HG03045 (cell line): ENCODE data around the gene SLC18B1.
"Not testable (repeated sequence)": the region's sequence is repeated elsewhere in the genome, so short reads cannot be mapped to it uniquely, and the experiment has no call there.

Experiments used
- ATAC-seq: cut with Tn5 transposase; IDR thresholded peaks from one replicate; pipeline ENCODE4 v1.9.1; 2021; ENCODE audit warnings: mild to moderate bottlenecking, moderate library complexity; ENCODE audit not compliant: unreplicated experiment

SLC18B1 gene

GRCh38 chr6:132800656-132801055 lies 2.2 kb upstream of the SLC18B1 start:
- no peak for ATAC-seq

GRCh38 chr6:132798869-132799538 lies 567 bp upstream of the SLC18B1 start:
- ATAC-seq, result peak; percentile 85

GRCh38 chr6:132795461-132795860 lies 3.0 kb downstream of the SLC18B1 start:
- no peak for ATAC-seq

- no peak for ATAC-seq
These were observed 5.9 kb downstream of the SLC18B1 start for GRCh38 chr6:132792510-132792909.

- ATAC-seq, result no peak
These were observed 8.0 kb downstream of the SLC18B1 start for GRCh38 chr6:132790450-132790849.

- no peak for ATAC-seq
These were observed 9.1 kb downstream of the SLC18B1 start for GRCh38 chr6:132789396-132789776.

- no peak for ATAC-seq
These were observed 9.6 kb downstream of the SLC18B1 start for GRCh38 chr6:132788658-132789395.

GRCh38 chr6:132785936-132786335 lies 12.5 kb downstream of the SLC18B1 start:
- ATAC-seq, result no peak

- no peak for ATAC-seq
These were observed 17.6 kb downstream of the SLC18B1 start for GRCh38 chr6:132780770-132781371.

GRCh38 chr6:132777881-132778280 lies 20.6 kb downstream of the SLC18B1 start:
- not testable (repeated sequence) for ATAC-seq

- peak; percentile 92 for ATAC-seq
These were observed 30.4 kb downstream of the SLC18B1 start for GRCh38 chr6:132768051-132768517.

GRCh38 chr6:132765560-132765959 lies 32.9 kb downstream of the SLC18B1 start:
- ATAC-seq, result no peak

- ATAC-seq, result no peak
These were observed 34.1 kb downstream of the SLC18B1 start for GRCh38 chr6:132764370-132764769.

GRCh38 chr6:132763269-132763668 lies 35.2 kb downstream of the SLC18B1 start:
- peak; percentile 91 for ATAC-seq

- ATAC-seq, result peak; percentile 43
These were observed 38.2 kb downstream of the SLC18B1 start for GRCh38 chr6:132760256-132760655.

GRCh38 chr6:132758689-132759088 lies 39.7 kb downstream of the SLC18B1 start:
- no peak for ATAC-seq

- no peak for ATAC-seq
These were observed 46.2 kb downstream of the SLC18B1 start for GRCh38 chr6:132752255-132752654.

- ATAC-seq, result no peak
These were observed 46.6 kb downstream of the SLC18B1 start for GRCh38 chr6:132751828-132752227.

GRCh38 chr6:132751306-132751705 lies 47.1 kb downstream of the SLC18B1 start:
- peak; percentile 39 for ATAC-seq

GRCh38 chr6:132750455-132751248 lies 47.8 kb downstream of the SLC18B1 start:
- ATAC-seq, result peak; percentile 73

- ATAC-seq, result no peak
These were observed 49.3 kb downstream of the SLC18B1 start for GRCh38 chr6:132749111-132749510.
